Anterior cingulate cortex (tissue), 58 donors: ENCODE data around the gene NDUFS8.

Experiments
- DNase-seq, 58 donors: peaks; one replicate each; lab custom pipeline; 2025; lab: John Stamatoyannopoulos, UW

The NDUFS8 gene

DNA sequence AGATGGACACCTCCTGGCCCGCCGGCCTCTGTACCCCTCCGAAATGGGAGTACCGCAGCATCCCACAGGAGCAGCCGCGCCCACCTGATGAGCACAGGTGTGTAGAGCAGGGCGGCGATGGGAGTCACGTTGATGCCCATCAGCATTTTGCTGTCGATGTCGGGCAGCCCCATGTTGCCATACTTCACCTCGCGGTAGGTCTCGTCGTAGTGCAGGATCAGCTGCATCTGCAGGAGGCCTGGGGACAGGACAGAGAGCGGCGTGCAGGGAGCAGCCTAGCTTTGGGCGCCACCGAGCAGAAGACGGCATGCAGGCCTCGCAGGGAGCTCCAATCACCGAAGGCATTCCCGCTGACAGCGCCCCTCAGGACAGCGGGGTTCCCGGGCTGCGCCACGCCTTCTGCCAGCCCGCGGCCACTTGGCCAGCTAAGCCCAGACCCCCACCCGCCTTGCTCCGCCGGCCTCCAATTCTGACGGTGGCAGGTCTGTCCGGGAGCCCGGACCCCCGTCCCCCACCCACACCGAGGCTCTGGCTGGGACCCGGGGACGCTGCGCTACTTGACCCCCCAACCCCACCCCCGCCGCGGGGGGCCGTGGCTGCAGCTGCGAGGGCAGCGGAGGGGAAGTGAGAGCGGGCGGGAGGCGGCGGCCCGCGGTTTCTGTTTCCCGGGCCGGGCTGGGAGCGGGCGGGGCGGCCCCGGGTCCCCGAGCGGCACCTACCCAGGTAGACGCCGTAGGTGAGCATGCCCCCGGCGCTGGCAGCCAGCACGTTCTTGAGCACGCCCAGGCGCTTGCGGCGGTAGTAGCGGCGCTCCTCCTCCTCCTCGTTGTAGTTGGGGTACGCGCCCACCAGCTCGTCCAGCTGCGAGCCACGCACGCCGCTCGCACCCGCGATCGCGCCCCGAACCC lies 27.3 kb upstream of the NDUFS8 start:
- no peak for DNase-seq

DNA sequence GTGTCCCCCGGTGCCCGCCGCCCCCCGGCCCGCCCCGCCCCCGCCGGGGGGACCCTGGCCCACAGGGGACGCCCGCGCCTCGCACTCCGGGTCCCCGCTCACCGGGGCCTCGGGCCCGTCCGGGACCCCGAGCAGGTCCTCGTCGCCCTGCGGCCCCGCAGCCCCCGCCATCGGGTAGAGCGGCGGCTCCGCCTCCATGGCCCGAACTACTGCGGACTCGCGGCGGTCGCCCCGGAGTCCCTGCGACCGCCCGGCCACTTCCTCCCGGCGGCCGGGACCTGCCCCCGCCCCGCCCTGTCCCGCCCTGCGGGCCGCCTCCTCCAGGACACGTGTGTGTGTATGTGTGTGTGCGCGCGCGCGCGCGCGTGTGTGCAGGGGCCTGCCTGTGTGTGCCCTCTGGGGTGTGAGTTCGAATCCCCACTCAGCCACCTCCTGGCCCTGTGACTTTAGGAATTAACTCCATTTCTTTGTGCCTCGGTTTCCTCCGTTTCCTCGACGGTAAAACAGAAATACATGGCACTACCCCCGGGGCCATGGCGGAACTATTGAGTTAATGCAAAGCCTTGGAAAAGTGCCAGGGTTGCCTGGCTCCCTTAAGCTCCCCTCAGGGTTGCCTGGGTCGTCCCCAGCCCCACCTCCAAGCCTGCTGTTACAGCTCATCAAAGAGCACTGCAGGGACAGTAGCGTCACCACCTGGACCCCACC lies 26.5 kb upstream of the NDUFS8 start, which contains the start of gene UNC93B1:
Gene UNC93B1 (minus strand): TSS at position 252 of the 705 bp plus-strand sequence. CDS start 54 bp downstream, at position 198.
- peak in 41 of 58 donors; percentile 18 to 71 (median 44) for DNase-seq

DNA sequence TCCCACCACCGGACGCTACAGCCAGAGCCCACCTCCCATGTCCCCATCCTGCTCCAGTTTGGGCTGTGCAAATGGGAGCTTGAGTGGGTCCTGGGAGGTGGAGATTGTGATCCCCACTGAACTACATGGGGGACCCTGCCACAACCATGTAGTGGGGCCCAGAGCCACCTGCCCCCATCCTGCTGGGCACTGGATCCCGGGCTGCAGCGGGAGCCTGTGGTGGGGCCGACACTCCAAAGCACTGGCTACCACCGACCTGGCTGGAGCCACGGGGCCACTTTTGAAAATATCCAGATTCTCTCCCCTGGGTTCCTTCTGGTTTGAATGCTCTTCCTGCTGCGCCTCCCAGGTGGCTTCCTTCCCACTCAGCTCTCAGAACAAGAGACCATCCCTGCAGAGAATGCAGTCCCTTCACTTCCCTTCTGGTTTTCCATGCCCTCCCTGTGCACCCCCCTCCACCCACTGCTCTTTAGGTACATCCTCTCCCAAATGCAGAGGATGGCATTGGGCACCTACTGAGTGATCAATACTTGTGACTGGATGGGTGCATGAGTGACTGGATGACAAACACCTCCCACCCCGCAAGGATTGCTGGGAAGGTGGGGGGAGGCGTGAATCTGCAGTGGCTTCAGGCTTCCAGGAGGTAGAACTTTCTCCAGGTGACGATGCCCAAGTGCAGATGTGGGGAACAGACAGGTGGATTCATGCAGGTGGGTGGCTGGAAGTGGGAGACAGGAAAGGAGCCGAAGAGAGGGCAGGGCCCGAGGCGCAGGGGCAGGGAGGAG lies 25.7 kb upstream of the NDUFS8 start:
- peak in 11 of 58 donors; percentile 16 to 69 (median 33) for DNase-seq

DNA sequence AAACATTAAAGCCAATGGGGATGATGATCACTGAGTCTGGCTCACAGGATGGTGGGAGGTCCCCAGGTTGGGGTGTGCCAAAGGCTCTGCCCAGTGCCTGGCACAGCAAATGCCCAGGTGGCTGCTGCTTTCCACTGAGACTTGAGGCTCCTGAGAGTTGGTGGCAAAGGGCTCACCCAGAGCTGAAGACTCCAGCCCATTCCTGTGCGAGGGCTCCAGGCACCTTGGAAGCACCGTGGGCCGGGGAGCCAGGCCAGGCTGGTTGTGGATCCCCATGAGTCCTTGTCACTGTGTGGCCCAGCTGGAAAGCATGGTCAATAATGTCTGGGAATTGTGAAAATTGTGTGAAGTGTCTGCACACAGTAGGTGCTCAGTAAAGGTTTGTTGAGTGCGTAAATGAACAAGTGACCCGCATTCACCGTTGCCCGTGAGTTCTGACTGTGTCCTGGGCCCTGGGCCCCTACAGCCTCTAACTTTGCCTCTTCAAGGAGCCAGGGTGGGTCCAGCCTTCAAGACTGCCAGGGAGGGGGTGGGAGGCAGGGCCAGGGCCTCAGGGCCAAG lies 23.8 kb upstream of the NDUFS8 start:
- no peak for DNase-seq

DNA sequence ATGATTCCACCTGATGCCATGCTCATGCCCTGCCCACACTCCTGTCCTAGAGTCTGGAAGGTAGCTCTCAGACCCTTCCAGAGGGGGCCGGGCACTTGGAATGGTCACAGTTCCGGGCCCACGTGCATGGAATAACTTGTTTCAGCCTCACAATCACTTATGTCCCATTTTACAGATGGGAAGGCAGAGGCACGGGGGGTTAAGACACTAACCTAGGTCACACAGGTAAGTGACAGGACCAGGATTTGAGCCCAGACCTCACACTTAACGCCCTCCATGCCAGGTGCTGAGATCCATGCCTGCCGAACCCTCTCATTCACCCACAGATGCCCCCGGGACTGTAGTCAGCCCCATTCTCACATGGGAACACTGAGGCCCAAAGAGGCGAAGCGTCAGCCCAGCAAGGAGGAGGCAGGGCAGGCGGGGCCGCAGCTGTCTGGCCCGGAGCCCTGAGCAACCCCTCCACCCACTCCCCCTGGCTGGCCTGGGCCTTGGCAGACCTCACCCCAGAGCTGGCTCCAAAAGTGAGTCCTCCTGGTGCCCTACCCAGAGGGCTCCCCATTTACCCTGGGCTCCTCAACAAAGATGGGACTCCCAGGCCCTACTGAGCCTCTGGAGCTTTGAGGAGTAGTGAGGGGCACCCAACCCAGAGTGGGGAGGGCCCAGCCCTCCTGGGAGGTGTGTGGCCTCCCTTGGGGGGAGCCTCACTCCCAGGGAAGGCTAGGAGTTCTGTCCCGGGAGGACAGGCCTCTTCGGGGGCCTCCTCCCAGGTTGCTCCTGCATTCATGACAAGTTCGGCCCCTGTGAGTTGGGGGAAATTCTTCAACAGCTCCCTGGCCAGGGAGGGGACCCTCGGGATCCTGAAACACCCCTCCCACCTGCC lies 22.7 kb upstream of the NDUFS8 start:
- no peak for DNase-seq

DNA sequence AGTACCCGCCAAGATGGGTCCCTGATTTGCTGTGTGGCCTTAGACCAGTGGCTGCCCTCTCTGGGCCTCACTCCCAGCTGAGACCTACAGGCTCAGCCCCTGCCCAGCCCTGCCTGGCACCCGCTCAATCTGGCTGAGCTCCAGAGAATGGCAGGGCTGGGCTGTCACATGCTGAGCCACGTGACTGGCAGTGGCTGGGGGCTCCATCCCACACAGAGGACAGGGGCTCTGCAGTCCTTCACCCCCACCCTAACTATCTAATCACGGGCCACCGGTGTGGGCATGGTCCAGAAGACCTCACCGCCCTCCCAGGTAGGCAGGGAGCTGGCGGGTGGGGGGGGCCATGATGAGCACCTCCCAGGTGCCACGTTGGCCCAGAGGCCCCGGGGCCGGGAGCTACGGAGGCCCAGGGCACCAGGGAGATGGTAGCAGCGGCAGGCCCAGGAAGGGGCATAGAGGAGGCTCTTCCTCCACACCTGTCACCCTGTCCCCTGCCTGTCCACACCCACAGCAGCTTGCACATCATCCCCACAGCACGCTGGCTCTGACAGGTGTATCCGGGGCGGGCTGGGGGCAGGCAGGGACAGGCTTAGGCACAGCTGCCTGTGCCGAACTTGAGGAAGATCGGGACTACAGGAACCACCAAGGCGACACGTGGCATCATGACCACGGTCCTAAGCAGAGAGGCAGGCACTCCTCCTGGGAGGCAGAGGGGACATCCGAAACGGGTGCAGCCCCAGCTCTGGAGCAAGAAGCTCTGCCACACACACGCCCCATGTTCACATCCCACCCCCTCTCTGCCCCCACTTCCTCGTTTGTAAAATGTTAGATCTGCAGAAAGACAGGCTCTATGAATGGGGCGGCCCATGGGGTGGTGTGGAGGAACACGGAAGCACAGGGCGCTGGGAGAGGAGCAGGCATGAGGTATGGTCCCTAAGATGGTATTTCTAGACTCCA lies 21.8 kb upstream of the NDUFS8 start:
- peak in 3 of 58 donors; percentile 23 to 57 (median 51) for DNase-seq

DNA sequence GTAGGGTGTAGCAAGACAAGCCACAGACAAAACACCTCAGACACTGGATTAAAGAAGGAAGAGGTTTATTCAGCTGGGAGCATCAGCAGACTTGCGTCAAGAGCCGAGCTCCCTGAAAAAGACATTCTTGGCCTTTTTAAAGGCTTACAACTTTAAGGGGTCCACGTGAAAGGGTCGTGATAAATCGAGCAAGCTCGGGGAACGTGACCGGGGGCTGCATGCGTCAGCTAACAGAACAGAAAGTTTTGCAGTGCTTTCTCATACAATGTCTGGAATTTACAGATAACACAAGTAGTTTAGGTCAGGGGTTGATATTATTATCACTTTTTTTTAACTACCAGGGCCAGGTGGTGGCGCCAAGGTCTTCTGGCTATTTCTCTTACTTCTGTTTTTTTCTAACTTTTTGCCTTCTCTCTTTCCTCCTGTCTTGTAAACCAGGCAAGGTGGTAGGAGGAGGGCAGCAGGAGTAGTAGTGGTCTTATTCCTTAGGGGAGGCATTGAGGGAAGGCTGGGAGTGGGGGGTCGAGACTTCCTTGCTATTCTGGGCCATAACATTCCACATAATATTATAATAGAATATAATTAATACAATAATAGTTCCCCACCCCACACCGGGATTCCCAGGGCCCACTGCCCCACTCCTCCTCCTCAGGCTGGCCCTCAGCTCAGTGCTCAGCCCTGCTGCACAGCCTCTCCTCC lies 20.9 kb upstream of the NDUFS8 start:
- no peak for DNase-seq

DNA sequence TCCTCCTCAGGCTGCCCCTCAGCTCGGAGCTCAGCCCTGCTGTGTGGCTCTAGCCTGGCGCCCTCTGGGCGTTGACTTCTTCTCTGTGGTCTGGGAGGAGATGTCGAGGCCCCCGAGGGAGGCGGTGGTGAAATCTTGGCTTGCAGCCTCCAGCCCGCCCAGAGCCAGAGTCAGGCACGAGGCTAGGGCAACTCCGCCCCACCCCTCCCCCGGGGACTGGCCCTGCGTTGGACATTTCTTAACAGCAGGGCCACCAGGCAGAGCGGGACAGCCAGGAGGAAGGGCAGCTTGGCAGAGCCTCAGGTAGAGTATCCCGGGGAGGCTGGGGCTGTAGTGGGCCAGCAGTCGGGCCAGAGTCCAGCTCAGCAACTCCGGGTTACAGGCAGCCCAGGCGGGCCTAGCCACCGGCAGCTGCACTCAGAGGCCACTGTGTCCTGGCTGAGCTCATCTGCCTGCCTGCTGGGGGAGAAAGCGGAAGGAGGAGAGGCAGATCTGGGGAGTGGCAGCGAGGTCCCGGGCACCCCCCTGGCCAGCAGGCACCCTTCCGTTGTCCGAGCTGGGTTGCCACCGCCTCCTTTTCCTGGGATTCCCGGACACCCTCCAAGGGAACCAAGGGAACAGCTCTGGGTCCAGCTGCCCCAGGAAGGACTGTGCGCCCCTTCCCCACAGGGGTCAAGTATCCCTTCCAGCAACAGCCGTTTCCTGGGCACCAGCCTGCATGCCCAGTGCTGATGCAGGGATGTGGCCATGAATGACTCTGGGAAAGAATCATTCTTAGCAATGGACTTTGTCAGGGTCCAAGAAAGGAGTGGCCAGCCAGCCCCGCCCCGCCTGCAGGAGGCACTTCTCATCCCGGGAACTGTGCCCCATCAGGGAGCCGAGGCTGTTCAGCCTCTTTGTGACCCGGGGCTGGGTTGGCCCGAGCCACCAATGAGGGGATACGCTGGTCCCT lies 20.1 kb upstream of the NDUFS8 start, which contains the start of gene ALDH3B1:
Gene ALDH3B1 (plus strand): TSS at position 238 of the 952 bp plus-strand sequence. CDS start 4,971 bp downstream, outside the sequence.
- DNase-seq: peak in 55 of 58 donors; percentile 23 to 92 (median 78)

DNA sequence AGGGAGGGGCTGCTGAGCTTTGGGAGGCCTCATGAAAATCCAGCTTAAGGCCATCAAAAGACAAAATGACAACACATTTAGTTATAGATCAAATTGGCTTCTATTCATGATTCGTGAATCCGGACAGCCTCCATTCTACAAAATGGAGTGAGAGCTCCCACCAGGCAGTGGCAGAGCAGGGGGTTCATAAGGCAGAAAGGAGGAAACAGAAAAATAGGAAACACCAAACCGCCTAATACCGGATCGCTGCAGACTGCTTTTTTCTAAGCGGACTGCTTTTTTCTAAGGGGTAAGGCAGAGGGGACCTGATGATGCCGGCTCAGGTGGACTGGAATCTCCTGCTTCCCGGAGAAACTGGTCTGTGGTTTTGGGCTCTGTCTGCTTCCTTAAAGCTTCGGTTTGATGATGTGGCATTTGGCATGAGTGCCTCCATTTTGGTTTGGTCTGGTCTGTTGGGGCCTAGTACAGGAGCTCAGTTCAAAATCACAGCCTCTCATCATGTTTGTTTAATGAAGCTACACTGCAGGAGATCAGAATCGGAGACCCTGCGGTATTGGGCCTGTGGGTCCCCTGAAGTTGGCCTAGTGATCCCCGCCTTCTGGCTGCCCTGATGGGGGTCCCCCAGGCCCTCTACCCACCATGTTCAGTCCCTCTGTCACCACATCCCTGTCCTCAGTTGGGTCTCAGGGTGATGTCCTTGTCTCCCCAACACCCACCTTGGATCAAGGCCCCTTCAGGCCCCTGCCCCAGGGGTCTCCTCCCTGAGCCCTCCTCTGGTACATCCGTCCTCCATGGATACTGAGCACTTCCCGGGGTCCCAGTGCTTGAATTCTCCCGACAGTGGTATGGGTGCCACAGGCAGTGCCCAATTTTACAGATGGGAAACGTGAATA lies 19.2 kb upstream of the NDUFS8 start:
- DNase-seq: no peak

DNA sequence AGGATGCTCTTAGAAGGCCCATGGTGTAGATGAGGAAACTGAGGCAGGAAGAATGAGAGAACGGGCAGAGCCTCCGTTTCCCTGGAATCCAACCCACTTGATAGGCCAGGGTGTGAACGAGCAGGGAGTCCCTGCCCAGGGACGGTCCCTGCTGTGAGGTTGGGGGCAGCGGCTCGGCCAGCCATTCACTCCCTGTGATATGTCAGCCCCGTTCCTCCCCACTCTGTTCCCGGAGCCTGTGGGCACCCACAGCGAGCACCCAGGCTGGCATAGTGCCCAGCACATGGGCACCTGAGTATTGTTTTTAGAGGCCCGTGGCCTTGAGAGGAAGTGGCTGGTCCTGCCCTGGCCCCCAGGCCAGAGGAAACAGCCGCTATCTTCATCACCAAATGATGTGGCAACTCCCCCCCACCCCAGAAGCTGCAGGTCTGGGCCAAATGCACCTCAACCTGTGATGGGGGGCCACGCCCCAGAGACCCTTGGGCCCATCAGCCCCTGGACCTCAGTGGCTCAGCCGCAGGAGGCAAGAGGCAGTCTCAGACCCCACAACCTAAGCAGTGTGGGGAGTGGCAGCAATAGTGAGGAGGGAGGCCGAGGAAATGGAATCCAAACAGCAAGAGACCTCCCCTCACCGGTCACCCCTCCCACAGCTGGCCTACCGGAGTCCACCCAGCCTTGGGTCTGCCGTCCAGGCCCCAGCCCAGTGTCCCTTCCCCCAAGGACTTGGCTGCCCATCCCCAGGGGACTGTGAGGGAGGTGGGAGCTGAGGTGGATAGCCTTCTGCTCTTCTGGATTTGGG lies 18.2 kb upstream of the NDUFS8 start:
- no peak for DNase-seq

DNA sequence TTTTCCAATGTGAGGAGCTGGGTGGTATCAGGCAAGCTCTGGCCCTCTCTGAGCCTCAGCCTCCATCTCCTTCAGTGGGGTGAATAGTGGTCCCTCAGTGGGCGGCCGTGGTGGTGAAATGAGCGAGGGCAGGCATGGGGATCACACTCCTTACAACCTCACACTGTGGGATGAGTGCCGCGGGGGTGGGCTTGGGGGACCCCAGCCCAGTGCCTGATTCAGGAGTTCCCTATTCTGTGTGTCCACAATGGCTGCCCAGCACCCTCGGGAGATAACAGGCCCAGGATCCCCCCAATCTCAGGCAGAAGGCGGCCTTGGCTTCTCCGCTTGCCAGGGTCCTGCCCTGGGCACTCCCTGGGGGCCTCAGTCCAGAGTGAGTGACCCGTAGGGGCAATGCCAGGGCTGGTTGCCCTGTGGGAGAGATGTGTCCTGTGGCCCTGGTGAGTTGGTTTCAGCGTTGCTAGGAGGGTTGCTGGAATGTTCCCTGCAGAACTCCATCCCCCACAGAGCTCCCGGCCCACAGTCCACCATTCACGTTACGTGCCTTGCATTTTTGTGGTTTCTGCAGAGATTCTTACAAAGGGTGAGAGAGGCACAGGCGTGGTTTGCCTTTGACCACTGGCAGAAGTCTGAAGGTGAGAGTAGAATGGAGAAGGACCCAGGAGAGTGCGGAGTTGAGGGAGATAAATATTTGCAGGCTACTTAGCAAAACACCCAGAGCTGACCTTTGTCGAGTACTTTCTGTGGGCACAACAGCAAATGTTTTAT lies 17.5 kb upstream of the NDUFS8 start:
- peak in 23 of 58 donors; percentile 20 to 67 (median 39) for DNase-seq

DNA sequence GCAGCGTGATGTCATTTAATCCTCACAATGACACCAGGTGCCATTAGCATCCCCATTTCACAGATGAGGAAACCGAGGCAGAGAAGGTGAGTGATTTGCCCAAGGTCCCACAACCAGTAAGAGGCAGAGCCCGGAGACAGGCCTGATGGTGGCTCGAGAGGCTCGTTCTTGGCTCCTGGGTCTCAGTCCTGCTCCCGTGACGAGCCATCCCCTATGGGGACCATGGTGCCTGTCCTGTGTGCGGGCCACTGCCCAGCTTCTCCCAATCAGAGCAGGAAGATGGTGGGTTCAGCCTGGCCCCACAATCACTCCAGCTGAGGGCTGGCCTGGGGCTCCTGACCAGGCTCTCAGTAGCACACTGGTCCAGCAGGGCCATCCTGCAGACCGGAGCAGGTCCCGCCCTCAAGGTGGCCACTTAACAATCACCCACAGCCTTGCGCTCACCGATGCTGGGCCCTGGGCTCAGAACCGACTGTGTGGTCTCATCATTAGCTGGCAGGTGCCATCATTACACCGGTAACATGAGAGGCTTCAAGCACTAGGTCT lies 16.8 kb upstream of the NDUFS8 start:
- no peak for DNase-seq
